H1 (cell line): ENCODE data around the gene SLC34A1. TPM values are rescaled to one million over a fixed set of nuclear protein-coding genes. Genes with fewer than 3 reads are reported as not detected.

Experiments used
- CTCF ChIA-PET: fragments of 300-600 bp; sonication (Branson Sonifier 250); formaldehyde crosslinking; loops from one replicate; lab custom pipeline; 2021; ENCODE audit not compliant: partially characterized antibody; lab: Charles Lee
- POLR2A ChIA-PET: fragments of 300-600 bp; sonication (Branson Sonifier 250); formaldehyde crosslinking; loops from one replicate; lab custom pipeline; 2021; ENCODE audit warnings: inconsistent platforms; ENCODE audit not compliant: partially characterized antibody; lab: Charles Lee
- DNase-seq, 2 experiments: peaks; one replicate each; pipeline versions ENCODE4 v3.0.0 to v3.0.0-alpha.2; 2010 to 2022; ENCODE audit warnings: low spot score in 2 of 2, low read depth in 1 of 2, mixed read lengths in 1 of 2
- FAIRE-seq: peaks from 2 replicates; lab custom pipeline; 2011; peaks lifted over from hg19 to GRCh38; lab: Jason Lieb, UNC
- H2AFZ ChIP-seq: 2 replicates; pipeline ENCODE4 v1.8.1; 2012; ENCODE audit warnings: low read length, inconsistent platforms
- H2AK5ac ChIP-seq: 2 replicates; pipeline ENCODE4 v1.6.1; 2013; ENCODE audit warnings: low read depth, low read length
- H2BK120ac ChIP-seq: replicated peaks from 2 replicates; pipeline ENCODE3; 2013; ENCODE audit warnings: low read depth, low read length, inconsistent platforms
- H2BK12ac ChIP-seq: 2 replicates; pipeline ENCODE4 v1.6.1; 2013; ENCODE audit warnings: low read depth, low read length
- H2BK15ac ChIP-seq: 2 replicates; pipeline ENCODE4 v1.6.1; 2013; ENCODE audit warnings: low read length
- H2BK20ac ChIP-seq: 2 replicates; pipeline ENCODE4 v1.6.1; 2013; ENCODE audit warnings: low read length
- H2BK5ac ChIP-seq: 2 replicates; pipeline ENCODE4 v1.6.1; 2013; ENCODE audit warnings: low read depth, low read length
- H3K14ac ChIP-seq: 2 replicates; pipeline ENCODE4 v1.6.1; 2013; ENCODE audit warnings: inconsistent platforms; ENCODE audit not compliant: insufficient read length
- H3K18ac ChIP-seq: 2 replicates; pipeline ENCODE4 v1.6.1; 2013; ENCODE audit warnings: low read length; ENCODE audit errors: extremely low read depth
- H3K23ac ChIP-seq: 2 replicates; pipeline ENCODE4 v1.6.1; 2013; ENCODE audit warnings: inconsistent platforms; ENCODE audit not compliant: insufficient read length
- H3K23me2 ChIP-seq: 2 replicates; pipeline ENCODE4 v1.6.1; 2013; ENCODE audit warnings: low read depth, low read length
- H3K27ac ChIP-seq: 2 replicates; pipeline ENCODE4 v1.6.1; 2011; ENCODE audit warnings: low read depth, low read length, inconsistent platforms
- H3K27me3 ChIP-seq, 4 experiments: replicated peaks in 1 of 4; 1 replicate in 1 of 4; 2 replicates in 3 of 4; pipeline versions ENCODE4 v1.6.1 to v1.8.1; 2011 to 2013; ENCODE audit warnings: low read length in 3 of 4, mild to moderate bottlenecking in 3 of 4, inconsistent platforms in 2 of 4, mixed read lengths in 2 of 4, moderate library complexity in 1 of 4; ENCODE audit not compliant: control insufficient read depth in 3 of 4, insufficient read depth in 3 of 4; ENCODE audit errors: extremely low read depth in 1 of 4
- H3K36me3 ChIP-seq, 4 experiments: 2 replicates each; pipeline versions ENCODE4 v1.6.1 to v1.8.1; 2011 to 2013; ENCODE audit warnings: mild to moderate bottlenecking in 4 of 4, low read length in 3 of 4, moderate library complexity in 2 of 4, control low read depth in 1 of 4, inconsistent platforms in 1 of 4; ENCODE audit not compliant: insufficient read depth in 4 of 4, control insufficient read depth in 2 of 4
- H3K4ac ChIP-seq: replicated peaks from 2 replicates; pipeline ENCODE3; 2013; ENCODE audit warnings: low read length, low read depth, mixed read lengths, inconsistent platforms; ENCODE audit not compliant: insufficient read length
- H3K4me1 ChIP-seq, 4 experiments: replicated peaks in 1 of 4; 1 replicate in 1 of 4; 2 replicates in 3 of 4; pipeline versions ENCODE4 v1.6.1 to v1.8.1; 2011 to 2013; ENCODE audit warnings: low read length in 3 of 4, inconsistent platforms in 2 of 4, mixed read lengths in 1 of 4; ENCODE audit not compliant: insufficient read depth in 4 of 4, control insufficient read depth in 3 of 4
- H3K4me2 ChIP-seq, 2 experiments: 2 replicates each; pipeline versions ENCODE4 v1.6.1 to v1.8.1; 2011 to 2013; ENCODE audit warnings: low read depth in 2 of 2, low read length in 2 of 2, control low read depth in 1 of 2, inconsistent platforms in 1 of 2, mild to moderate bottlenecking in 1 of 2; ENCODE audit not compliant: insufficient read depth in 1 of 2
- H3K4me3 ChIP-seq, 4 experiments: fragments of 200-600, 300-600 bp in 1 of 4; sonication (generic), shearing (Covaris generic), sonication (Bioruptor Twin) in 1 of 4; 2 replicates each; pipeline versions ENCODE4 v1.5.1 to v1.8.1; 2011 to 2016; ENCODE audit warnings: low read length in 4 of 4, low read depth in 3 of 4, control low read depth in 2 of 4, inconsistent platforms in 2 of 4, mild to moderate bottlenecking in 2 of 4, mixed read lengths in 1 of 4, moderate library complexity in 1 of 4; ENCODE audit not compliant: insufficient read depth in 2 of 4; ENCODE audit errors: extremely low read depth in 1 of 4
- H3K56ac ChIP-seq: replicated peaks from 2 replicates; pipeline ENCODE3; 2013; ENCODE audit warnings: low read depth, mild to moderate bottlenecking, mixed read lengths, low read length, inconsistent platforms; ENCODE audit not compliant: insufficient read length
- H3K79me1 ChIP-seq: 2 replicates; pipeline ENCODE4 v1.6.1; 2013; ENCODE audit warnings: low read depth, low read length, control low read depth
- H3K79me2 ChIP-seq, 2 experiments: 2 replicates each; pipeline versions ENCODE4 v1.6.1 to v1.8.1; 2012 to 2013; ENCODE audit warnings: low read length in 2 of 2, mild to moderate bottlenecking in 2 of 2, inconsistent platforms in 1 of 2; ENCODE audit not compliant: insufficient read depth in 2 of 2, control insufficient read depth in 1 of 2
- H3K9ac ChIP-seq, 4 experiments: replicated peaks in 1 of 4; 1 replicate in 1 of 4; 2 replicates in 3 of 4; pipeline versions ENCODE4 v1.6.1 to v1.8.1; 2011 to 2013; ENCODE audit warnings: low read depth in 3 of 4, low read length in 3 of 4, control low read depth in 2 of 4, mild to moderate bottlenecking in 2 of 4, moderate library complexity in 2 of 4, inconsistent platforms in 1 of 4; ENCODE audit errors: extremely low read depth in 1 of 4
- H3K9me3 ChIP-seq, 2 experiments: 2 replicates each; pipeline versions ENCODE4 v1.6.1 to v1.8.1; 2012 to 2013; ENCODE audit warnings: mild to moderate bottlenecking in 2 of 2, moderate library complexity in 2 of 2, control low read depth in 1 of 2, inconsistent platforms in 1 of 2, low read depth in 1 of 2, low read length in 1 of 2, mixed read lengths in 1 of 2; ENCODE audit not compliant: insufficient read depth in 2 of 2
- H4K20me1 ChIP-seq, 2 experiments: replicated peaks in 1 of 2; 2 replicates each; pipeline versions ENCODE3 to v1.8.1; 2011 to 2013; ENCODE audit warnings: inconsistent platforms in 2 of 2, low read length in 2 of 2, mild to moderate bottlenecking in 1 of 2; ENCODE audit not compliant: insufficient read depth in 2 of 2, control insufficient read depth in 1 of 2
- H4K5ac ChIP-seq: 2 replicates; pipeline ENCODE4 v1.6.1; 2013; ENCODE audit warnings: low read length, low read depth, mixed read lengths, inconsistent platforms; ENCODE audit not compliant: insufficient read length
- H4K8ac ChIP-seq: 2 replicates; pipeline ENCODE4 v1.8.0; 2013; ENCODE audit warnings: mild to moderate bottlenecking, moderate library complexity, low read length, inconsistent platforms; ENCODE audit not compliant: insufficient read depth; ENCODE audit errors: extremely low read depth
- H4K91ac ChIP-seq: replicated peaks from 2 replicates; pipeline ENCODE3; 2013; ENCODE audit warnings: low read length, mixed read lengths, inconsistent platforms; ENCODE audit not compliant: insufficient read length
- CTBP2 ChIP-seq: IDR thresholded peaks from 2 replicates; pipeline ENCODE4 v1.7.0; 2011; ENCODE audit warnings: borderline replicate concordance, mild to moderate bottlenecking, moderate library complexity, mixed read lengths, low read length; ENCODE audit not compliant: insufficient read depth, insufficient read length
- EGR1 ChIP-seq: IDR thresholded peaks from 2 replicates; pipeline ENCODE4 v1.6.1; 2011; ENCODE audit warnings: low read depth, low read length, borderline replicate concordance
- EP300 ChIP-seq, 2 experiments: IDR thresholded peaks; 1 replicate in 1 of 2; 2 replicates in 1 of 2; pipeline ENCODE4 v1.6.1; 2011 to 2012; ENCODE audit warnings: low read depth in 2 of 2, low read length in 2 of 2, mild to moderate bottlenecking in 2 of 2, borderline replicate concordance in 1 of 2, inconsistent platforms in 1 of 2, moderate library complexity in 1 of 2
- HDAC6 ChIP-seq: IDR thresholded peaks from one replicate; pipeline ENCODE4 v1.7.1; 2012; ENCODE audit warnings: low read depth, mild to moderate bottlenecking, inconsistent platforms, low read length, moderate library complexity
- SP4 ChIP-seq: IDR thresholded peaks from 2 replicates; pipeline ENCODE4 v1.6.1; 2012; ENCODE audit warnings: low read length, inconsistent platforms
- SRF ChIP-seq: IDR thresholded peaks from 2 replicates; pipeline ENCODE4 v1.6.1; 2011; ENCODE audit warnings: mild to moderate bottlenecking, low read depth, low read length, moderate library complexity
- TAF1 ChIP-seq: IDR thresholded peaks from 2 replicates; pipeline ENCODE4 v1.6.1; 2011; ENCODE audit warnings: mild to moderate bottlenecking, low read depth, low read length
- YY1 ChIP-seq: IDR thresholded peaks from 2 replicates; pipeline ENCODE4 v1.6.1; 2011; ENCODE audit warnings: low read depth, mild to moderate bottlenecking, low read length
- ZNF274 ChIP-seq: IDR thresholded peaks from 2 replicates; pipeline ENCODE4 v1.7.0; 2012; ENCODE audit warnings: low read length, borderline replicate concordance; ENCODE audit errors: extremely low read depth
- WGBS, 2 experiments: shearing (Covaris generic) in 1 of 2; methylation state at CpG; one replicate each; pipeline versions ENCODE4 v1.1.6 to v1.1.7; 2013 to 2015; ENCODE audit warnings: low lambda C conversion rate in 2 of 2, mixed read lengths in 2 of 2, inconsistent platforms in 1 of 2, low coverage in 1 of 2, missing lambda C conversion rate in 1 of 2; ENCODE audit not compliant: insufficient replicate concordance in 2 of 2, insufficient coverage in 1 of 2, insufficient read length in 1 of 2; ENCODE audit errors: extremely low coverage in 1 of 2, missing lambda C conversion rate in 1 of 2; 5-methylcytosine and 5-hydroxymethylcytosine counted together
- polyA plus RNA-seq, 7 experiments: library from polyadenylated mRNA; depleted of rRNA in 3 of 7; stranded (reverse) in 5 of 7; unstranded in 2 of 7; fragments of >200 nt in 5 of 7; fragments of 200-250 nt in 2 of 7; gene quantifications; 1 replicate in 5 of 7; 2 replicates in 1 of 7; 4 replicates in 1 of 7; pipeline versions ENCODE4 v1.2.1 to v1.2.3, GENCODE V29; 2011 to 2013; ENCODE audit warnings: missing spikeins in 2 of 7, mixed read lengths in 2 of 7
- total RNA-seq: library from RNA; stranded (reverse); fragmentation: NEBNext Ultra II Directional; extraction: Animal tissue kit (Norgen Biotek cat#: 25700); gene quantifications from 2 replicates; pipeline ENCODE4 v1.2.1, GENCODE V29; 2021

Gene SLC34A1
- total and polyA plus RNA-seq, 2 of the 8 experiments (the other 6 are each of a cell fraction or from before 2014, with no cell fraction given), result not detected

DNA sequence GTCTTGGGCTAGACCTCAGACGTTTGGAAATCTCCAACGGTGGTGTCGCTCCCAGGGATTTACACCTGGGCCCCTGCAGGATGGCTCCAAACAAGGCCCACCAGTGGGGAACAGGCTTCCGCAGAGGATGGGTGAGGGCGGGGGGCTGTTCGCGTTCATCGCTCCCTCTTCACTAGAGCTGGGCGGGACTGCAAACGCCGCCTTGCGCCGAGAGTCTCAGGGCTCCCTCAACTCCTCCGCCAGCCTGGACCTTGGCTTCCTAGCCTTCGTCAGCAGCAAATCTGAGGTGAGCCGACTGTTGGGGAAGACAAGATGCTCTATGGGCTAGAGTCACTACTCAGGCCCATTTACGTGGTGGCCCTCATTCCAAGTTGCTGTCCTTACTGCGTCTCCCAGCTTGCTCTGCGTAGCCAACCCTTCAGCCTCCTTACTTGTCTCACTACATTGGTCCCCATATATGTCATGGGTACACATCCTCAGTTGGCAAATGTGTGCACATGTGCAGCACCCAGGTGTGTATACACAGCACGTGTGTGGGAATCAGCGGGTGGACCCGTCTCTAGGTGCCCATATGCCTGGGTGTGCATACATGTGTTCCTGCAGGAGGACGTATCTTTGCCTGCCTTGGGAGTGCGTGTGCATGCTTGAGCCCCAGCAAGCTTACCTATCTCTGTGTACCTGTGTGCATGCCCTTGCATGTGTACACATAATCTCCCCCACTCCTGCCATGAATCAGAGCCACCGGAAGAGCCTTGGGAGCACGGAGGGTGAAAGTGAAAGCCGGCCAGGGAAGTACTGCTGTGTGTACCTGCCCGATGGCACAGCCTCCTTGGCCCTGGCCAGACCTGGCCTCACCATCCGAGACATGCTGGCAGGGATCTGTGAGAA lies 16.0 kb upstream of the SLC34A1 start:
- no peak overlapping the region for H4K5ac ChIP-seq
- no peak overlapping the region for H2BK120ac ChIP-seq
- H3K36me3 ChIP-seq, result no peaks in the 10 kb centered on the region
- H3K18ac ChIP-seq, result peak overlapping the region; percentile 97; the same call in 1 of the 2 replicates
- H2BK5ac ChIP-seq, result no peak overlapping the region
- FAIRE-seq (no peak), DNase-seq (no peak)
- H2AFZ ChIP-seq, result no peak overlapping the region
- peak overlapping the region; percentile 35; the same call in 1 of the 2 replicates for H2BK12ac ChIP-seq
- H2BK15ac ChIP-seq, result peak overlapping the region; percentile 97; the same call in 1 of the 2 replicates
- peaks cover 22% of the 10 kb centered on the region; the same call in 1 of the 2 replicates for H3K23me2 ChIP-seq
- H3K9ac ChIP-seq, result no peak overlapping the region
- peak overlapping the region; percentile 50 for H3K4ac ChIP-seq
- H2BK20ac ChIP-seq, result no peak overlapping the region
- no peaks in the 10 kb centered on the region for H3K9me3 ChIP-seq
- no peak overlapping the region for H3K14ac ChIP-seq
- peaks cover 7% of the 10 kb centered on the region; the same call in 1 of the 2 replicates for H3K79me1 ChIP-seq
- H4K91ac ChIP-seq, result peak overlapping the region; percentile 23
- CTCF ChIA-PET, result interaction anchor here (0.6 to 16.9 kb wide), 20 partner anchors 7 to 261 kb away, joined by 3 to 363 read pairs (median 11); partner anchors contain the start of genes GRK6, LMAN2, MXD3 and PFN3
- no peak overlapping the region for H4K8ac ChIP-seq
- peaks cover 0 to 8% of the 10 kb centered on the region in 2 experiments for H4K20me1 ChIP-seq
- H3K4me2 ChIP-seq, result peak overlapping the region; percentile 80 to 86
- 84% methylated on average over 29 of the region's 29 CpGs; no CpG with 5 or more reads in 1 of the 2 experiments for WGBS, 2 experiments
- H3K4me3 ChIP-seq, result peak overlapping the region; percentile 44 to 65 (median 55); a peak in 6 of 8 replicates
- peaks cover 1 to 17% (median 13%) of the 10 kb centered on the region in 4 experiments; a peak in 5 of 7 replicates for H3K27me3 ChIP-seq
- H3K4me1 ChIP-seq, result peaks cover 8 to 32% (median 31%) of the 10 kb centered on the region in 4 experiments
- H3K56ac ChIP-seq, result no peak overlapping the region
- POLR2A ChIA-PET, result interaction anchor here (0.7 to 5.9 kb wide), 11 partner anchors 10 to 236 kb away, joined by 3 to 66 read pairs (median 5); partner anchors contain the start of genes LMAN2, NSD1 and PRR7
- peak overlapping the region; percentile 95 for H2AK5ac ChIP-seq
- no peaks in the 10 kb centered on the region for H3K79me2 ChIP-seq
- H3K23ac ChIP-seq, result no peak overlapping the region
- no peak overlapping the region for H3K27ac ChIP-seq
- TF ChIP-seq SRF, result no peak
- TF ChIP-seq TAF1, result no peak
- TF ChIP-seq CTBP2, result no peak
- TF ChIP-seq ZNF274, result no peak
- no peak for TF ChIP-seq YY1
- TF ChIP-seq HDAC6, result no peak
- TF ChIP-seq EP300 (IDR thresholded peaks at IDR 0.05; ENCODE audit: borderline replicate concordance in 1 of 2, low read depth in 2 of 2, low read length in 2 of 2), result no peak
- no peak for TF ChIP-seq SP4
- TF ChIP-seq EGR1, result no peak
